Caco-2 (cell line): ENCODE measurements around the gene KIF1A. TPM values are rescaled to one million over a fixed set of nuclear protein-coding genes. Genes with fewer than 3 reads are reported as not detected.

Experiments
- BruUV-seq: library from RNA; stranded (reverse); fragments of 400-500 nt; replicated peaks from 2 replicates; lab custom pipeline; 2021; lab: Mats Ljungman, UMichigan
- CTCF ChIA-PET: fragments of 300-600 bp; sonication (Branson Sonifier 250); formaldehyde crosslinking; loops from one replicate; lab custom pipeline; 2022; ENCODE audit warnings: antibody characterized with exemption; lab: Charles Lee
- POLR2A ChIA-PET: fragments of 300-600 bp; sonication (Branson Sonifier 250); formaldehyde crosslinking; loops from one replicate; lab custom pipeline; 2022; ENCODE audit warnings: antibody characterized with exemption; lab: Charles Lee
- DNase-seq, 2 experiments: peaks; one replicate each; pipeline versions ENCODE4 v3.0.0 to v3.0.0-alpha.2; 2020 to 2022
- H3K27me3 ChIP-seq: replicated peaks from 2 replicates; pipeline ENCODE4 v1.6.0; 2011; ENCODE audit warnings: low read length; ENCODE audit not compliant: control insufficient read depth, insufficient read depth
- H3K36me3 ChIP-seq: 2 replicates; pipeline ENCODE4 v1.5.1; 2011; ENCODE audit warnings: low read length; ENCODE audit not compliant: control insufficient read depth, insufficient read depth
- H3K4me1 ChIP-seq: fragments of 250-450 bp; sonication (Bioruptor Pico); 2 replicates; pipeline ENCODE4 v1.5.1; 2020; ENCODE audit warnings: mild to moderate bottlenecking
- H3K4me3 ChIP-seq: 2 replicates; pipeline ENCODE4 v1.5.1; 2011; ENCODE audit warnings: low read depth, mild to moderate bottlenecking, control low read depth, low read length
- H3K9me3 ChIP-seq: fragments of 250-450 bp; sonication (Bioruptor Pico); 2 replicates; pipeline ENCODE4 v1.5.1; 2020; ENCODE audit warnings: mild to moderate bottlenecking, moderate library complexity
- H3K27ac Mint-ChIP-seq: one replicate; pipeline ENCODE4 v1.8.0; 2022; ENCODE audit warnings: mixed read lengths; ENCODE audit not compliant: unreplicated experiment
- H3K27me3 Mint-ChIP-seq: one replicate; pipeline ENCODE4 v1.8.0; 2022; ENCODE audit warnings: mixed read lengths; ENCODE audit not compliant: insufficient read depth, unreplicated experiment
- H3K36me3 Mint-ChIP-seq: one replicate; pipeline ENCODE4 v1.8.0; 2022; ENCODE audit warnings: mild to moderate bottlenecking, mixed read lengths; ENCODE audit not compliant: insufficient read depth, unreplicated experiment
- H3K4me1 Mint-ChIP-seq: one replicate; pipeline ENCODE4 v1.8.0; 2022; ENCODE audit warnings: low read depth, mixed read lengths; ENCODE audit not compliant: unreplicated experiment
- H3K4me3 Mint-ChIP-seq: one replicate; pipeline ENCODE4 v1.8.0; 2022; ENCODE audit warnings: mild to moderate bottlenecking, moderate library complexity, mixed read lengths; ENCODE audit not compliant: unreplicated experiment
- H3K9me3 Mint-ChIP-seq: one replicate; pipeline ENCODE4 v1.8.0; 2022; ENCODE audit warnings: mixed read lengths; ENCODE audit not compliant: unreplicated experiment
- CTCF ChIP-seq, 2 experiments: fragments of 200-600 bp in 1 of 2; IDR thresholded peaks; 1 replicate in 1 of 2; 2 replicates in 1 of 2; pipeline versions ENCODE4 v1.5.1 to v1.8.0; 2011 to 2022; ENCODE audit warnings: antibody characterized with exemption in 1 of 2, control low read depth in 1 of 2, inconsistent platforms in 1 of 2, low read depth in 1 of 2, low read length in 1 of 2, mild to moderate bottlenecking in 1 of 2, moderate library complexity in 1 of 2; ENCODE audit not compliant: insufficient read depth in 1 of 2, severe bottlenecking in 1 of 2, unreplicated experiment in 1 of 2
- intact Hi-C: fragments of 100-400 bp; cut with micrococcal nuclease; formaldehyde crosslinking; loops from one replicate; pipeline ENCODE4 v1.10.0; 2022; ENCODE audit not compliant: unreplicated experiment
- total RNA-seq: library from RNA; stranded (reverse); gene quantifications from 2 replicates; pipeline ENCODE4 v1.2.3, GENCODE V29; 2022

KIF1A gene
- total RNA-seq, 1 experiment from 2014 or later, result 33.1 TPM

DNA sequence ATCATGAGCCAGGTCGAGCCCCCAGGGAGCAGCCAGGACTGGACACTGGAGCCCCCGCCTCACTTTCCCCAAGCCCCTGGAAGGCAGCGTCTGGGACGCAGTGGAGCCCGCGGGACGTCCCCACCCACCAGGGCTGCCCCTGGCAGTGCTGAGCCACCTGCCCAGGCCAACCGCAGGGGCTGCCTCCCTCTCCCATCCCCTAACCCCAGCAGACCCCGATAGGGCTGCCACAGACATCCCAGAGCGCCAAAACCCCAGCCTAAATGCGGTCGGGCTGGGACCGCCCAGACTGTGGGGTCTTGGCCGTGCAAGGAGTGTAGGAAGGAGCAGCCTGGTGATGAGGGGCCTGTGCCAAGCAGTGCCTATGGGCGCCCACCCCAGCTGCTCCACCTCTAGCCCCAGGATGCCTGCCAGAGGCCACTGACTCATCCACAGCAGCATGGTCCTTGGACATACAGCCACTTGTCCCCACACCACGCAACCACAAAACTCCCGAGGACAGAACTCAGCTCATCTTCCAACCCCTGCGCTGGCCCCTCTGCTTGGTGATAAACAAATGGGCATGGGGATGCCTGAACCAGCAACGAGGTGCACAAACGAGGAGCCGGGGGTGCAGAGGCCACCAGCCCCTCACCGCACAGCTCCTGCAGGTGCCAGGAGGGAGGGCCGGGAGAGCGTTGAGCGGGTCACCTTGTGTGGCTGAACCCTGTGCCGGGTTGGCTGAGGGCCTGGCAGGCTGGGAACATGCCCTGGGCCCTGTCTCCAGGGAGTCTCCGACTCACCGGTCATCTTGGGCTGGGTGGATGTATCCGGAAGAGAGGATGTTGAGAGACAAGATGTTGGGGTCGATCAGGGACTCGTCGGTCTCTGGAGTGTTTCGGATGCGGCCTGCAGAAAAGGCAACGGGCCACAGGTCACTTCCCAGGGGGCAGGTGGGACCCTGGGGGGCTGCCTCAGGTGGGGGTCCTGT, 83.5 kb downstream of the KIF1A start:
- CTCF ChIA-PET, result interaction anchor here (0.6 kb wide), 1 partner anchor 104 kb away, joined by 4 read pairs; no protein-coding TSS in a partner anchor
- no peak for DNase-seq
- no TSS peak for BruUV-seq
- Mint-ChIP-seq H3K27ac (no peak overlapping the region), H3K27me3 (no peaks in the 10 kb centered on the region), H3K4me3 (no peak overlapping the region), H3K9me3 (no peaks in the 10 kb centered on the region), H3K36me3 (no peaks in the 10 kb centered on the region), H3K4me1 (no peaks in the 10 kb centered on the region)
- H3K27me3 ChIP-seq, result no peaks in the 10 kb centered on the region
- H3K9me3 ChIP-seq, result no peaks in the 10 kb centered on the region
- no peaks in the 10 kb centered on the region for H3K4me1 ChIP-seq
- no peak overlapping the region for H3K4me3 ChIP-seq
- POLR2A ChIA-PET, result no interaction called here
- intact Hi-C loops, result no loop called here
- no peaks in the 10 kb centered on the region for H3K36me3 ChIP-seq
- TF ChIP-seq CTCF (IDR thresholded peaks at IDR 0.05; ENCODE audit: insufficient read depth in 1 of 2, low read depth in 1 of 2, low read length in 1 of 2, severe bottlenecking in 1 of 2, unreplicated experiment in 1 of 2), result no peak

- BruUV-seq, result no TSS peak
- H3K36me3 Mint-ChIP-seq, result no peaks in the 10 kb centered on the region
Observed at GRCh38 chr2:240735476-240735875, 84.5 kb downstream of the KIF1A start.

DNA sequence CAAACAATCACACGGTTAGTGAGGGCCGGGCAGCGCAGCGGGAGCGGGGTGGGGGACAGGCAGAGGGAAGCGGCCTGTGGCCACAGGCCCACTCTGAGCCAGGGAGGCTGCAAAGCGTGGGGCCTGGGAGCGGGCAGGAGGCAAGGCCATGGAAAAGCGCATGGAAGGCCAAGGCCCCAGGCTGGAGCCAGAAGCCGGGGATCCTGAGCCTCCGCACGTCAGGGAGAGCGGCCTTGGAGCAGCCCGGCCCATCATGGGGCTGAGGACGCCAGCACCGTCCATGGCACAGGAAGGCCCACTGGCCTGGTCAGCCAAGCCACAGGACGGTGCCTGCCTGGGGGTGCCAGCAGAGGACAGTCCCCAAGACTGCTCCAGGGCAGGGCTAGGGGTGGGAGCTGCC, 85.3 kb downstream of the KIF1A start:
- H3K27ac Mint-ChIP-seq, result no peak overlapping the region

More at GRCh38 chr2:240735476-240735875, 84.5 kb downstream of the KIF1A start:
- Mint-ChIP-seq H3K27ac (no peak overlapping the region), H3K4me1 (no peaks in the 10 kb centered on the region), H3K4me3 (no peak overlapping the region), H3K9me3 (no peaks in the 10 kb centered on the region), H3K27me3 (no peaks in the 10 kb centered on the region)
- no peaks in the 10 kb centered on the region for H3K4me1 ChIP-seq
- intact Hi-C loops, result no loop called here
- CTCF ChIA-PET, result no interaction called here
- POLR2A ChIA-PET, result no interaction called here
- no peaks in the 10 kb centered on the region for H3K9me3 ChIP-seq
- no peaks in the 10 kb centered on the region for H3K36me3 ChIP-seq
- no peak for TF ChIP-seq CTCF (IDR thresholded peaks at IDR 0.05; ENCODE audit: insufficient read depth in 1 of 2, low read depth in 1 of 2, low read length in 1 of 2, severe bottlenecking in 1 of 2, unreplicated experiment in 1 of 2)
- H3K4me3 ChIP-seq, result no peak overlapping the region
- DNase-seq, result no peak
- no peaks in the 10 kb centered on the region for H3K27me3 ChIP-seq

More for the DNA sequence above, 85.3 kb downstream of the KIF1A start:
- Histone ChIP-seq H3K36me3 (no peaks in the 10 kb centered on the region), H3K4me1 (no peaks in the 10 kb centered on the region), H3K27me3 (no peaks in the 10 kb centered on the region), H3K9me3 (no peaks in the 10 kb centered on the region), H3K4me3 (no peak overlapping the region)
- intact Hi-C loops, result no loop called here
- Mint-ChIP-seq H3K4me3 (no peak overlapping the region), H3K27me3 (no peaks in the 10 kb centered on the region), H3K4me1 (no peaks in the 10 kb centered on the region), H3K36me3 (no peaks in the 10 kb centered on the region), H3K9me3 (no peaks in the 10 kb centered on the region)
- TF ChIP-seq CTCF (IDR thresholded peaks at IDR 0.05; ENCODE audit: insufficient read depth in 1 of 2, low read depth in 1 of 2, low read length in 1 of 2, severe bottlenecking in 1 of 2, unreplicated experiment in 1 of 2), result no peak
- no TSS peak for BruUV-seq
- DNase-seq, result no peak
- CTCF ChIA-PET, result no interaction called here
- POLR2A ChIA-PET, result no interaction called here
